Measurements from ENCODE around the gene GJD3. TPM values are rescaled to one million over a fixed set of nuclear protein-coding genes. Genes with fewer than 3 reads are reported as not detected.

Gene GJD3
- total RNA-seq, 1 donor from 2014 or later = 1.2 TPM

DNA sequence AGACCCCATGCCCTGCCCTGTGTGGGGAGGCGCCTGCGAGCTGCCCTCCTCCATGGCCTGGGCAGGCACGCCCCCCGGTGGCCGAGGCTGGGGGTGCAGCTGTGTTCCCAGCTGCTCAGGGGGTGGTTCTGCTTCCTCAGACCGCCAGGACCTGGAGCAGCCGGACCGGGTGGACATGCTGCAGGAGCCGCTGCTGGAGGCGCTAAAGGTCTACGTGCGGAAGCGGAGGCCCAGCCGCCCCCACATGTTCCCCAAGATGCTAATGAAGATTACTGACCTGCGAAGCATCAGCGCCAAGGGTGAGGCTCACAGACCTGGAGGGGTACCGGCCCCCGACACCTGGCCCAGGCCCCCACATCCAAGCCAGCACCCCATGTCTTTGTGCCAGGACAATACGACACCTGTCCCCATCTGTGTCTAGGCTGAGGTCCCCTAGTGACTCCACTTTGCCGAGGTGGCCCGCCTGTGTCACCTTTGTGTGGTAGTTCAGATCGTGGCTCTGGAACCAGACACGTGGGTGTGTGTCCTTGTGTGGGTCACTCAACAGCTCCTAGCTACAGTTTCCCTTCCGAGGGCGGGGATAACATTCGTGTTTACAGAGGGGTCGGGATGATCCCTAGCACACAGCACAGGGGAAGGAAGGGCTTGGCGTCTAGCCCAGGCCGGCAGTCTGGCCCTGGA is 9.3 kb downstream of the GJD3 start:
- intact Hi-C loops (cut with micrococcal nuclease) = no loop called here
- peak; percentile 70 for ATAC-seq
- DNase-seq = peak; percentile 89

DNA sequence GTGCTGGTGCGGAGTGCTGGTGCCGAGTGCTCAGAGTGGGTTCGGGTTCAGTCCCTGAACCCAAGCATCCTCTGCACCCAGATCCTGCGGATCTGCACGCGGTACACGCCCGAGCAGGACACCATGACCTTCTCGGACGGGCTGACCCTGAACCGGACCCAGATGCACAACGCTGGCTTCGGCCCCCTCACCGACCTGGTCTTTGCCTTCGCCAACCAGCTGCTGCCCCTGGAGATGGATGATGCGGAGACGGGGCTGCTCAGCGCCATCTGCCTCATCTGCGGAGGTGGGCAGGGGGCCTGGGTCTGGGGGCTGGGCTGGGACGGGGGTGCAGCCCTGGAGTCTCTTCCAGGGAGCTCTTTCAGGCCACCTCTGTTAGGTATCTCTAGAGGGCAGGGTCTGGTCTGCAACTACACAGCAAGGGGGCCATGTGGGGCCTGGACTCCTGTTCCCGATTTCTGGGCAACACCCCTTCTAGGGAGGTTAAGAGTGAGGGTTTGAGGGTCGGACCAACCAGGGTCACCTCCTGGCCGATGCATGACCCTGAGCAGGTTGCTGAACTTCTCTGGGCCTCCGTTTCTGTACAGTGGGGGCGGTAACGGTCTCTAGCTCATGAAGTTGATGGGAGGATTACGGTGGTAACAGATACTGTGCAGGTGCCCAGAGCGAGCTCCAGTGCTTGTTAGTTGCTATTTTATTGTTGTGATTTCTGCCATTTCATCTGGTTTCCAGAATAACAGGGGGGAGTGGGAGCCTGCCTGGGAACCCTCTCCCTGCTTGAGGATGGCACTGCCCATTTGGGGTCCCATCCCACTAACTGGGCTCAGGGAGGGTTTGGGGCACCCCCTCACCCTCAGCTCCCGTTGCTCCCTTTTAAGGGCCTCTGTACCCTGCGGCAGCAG is 10.1 kb downstream of the GJD3 start:
- ATAC-seq = no peak
- intact Hi-C loops (cut with micrococcal nuclease) = loop anchor here (5.0 kb wide), 1 partner anchor 52 kb away; no protein-coding TSS in a partner anchor
- peak; percentile 28 for DNase-seq

DNA sequence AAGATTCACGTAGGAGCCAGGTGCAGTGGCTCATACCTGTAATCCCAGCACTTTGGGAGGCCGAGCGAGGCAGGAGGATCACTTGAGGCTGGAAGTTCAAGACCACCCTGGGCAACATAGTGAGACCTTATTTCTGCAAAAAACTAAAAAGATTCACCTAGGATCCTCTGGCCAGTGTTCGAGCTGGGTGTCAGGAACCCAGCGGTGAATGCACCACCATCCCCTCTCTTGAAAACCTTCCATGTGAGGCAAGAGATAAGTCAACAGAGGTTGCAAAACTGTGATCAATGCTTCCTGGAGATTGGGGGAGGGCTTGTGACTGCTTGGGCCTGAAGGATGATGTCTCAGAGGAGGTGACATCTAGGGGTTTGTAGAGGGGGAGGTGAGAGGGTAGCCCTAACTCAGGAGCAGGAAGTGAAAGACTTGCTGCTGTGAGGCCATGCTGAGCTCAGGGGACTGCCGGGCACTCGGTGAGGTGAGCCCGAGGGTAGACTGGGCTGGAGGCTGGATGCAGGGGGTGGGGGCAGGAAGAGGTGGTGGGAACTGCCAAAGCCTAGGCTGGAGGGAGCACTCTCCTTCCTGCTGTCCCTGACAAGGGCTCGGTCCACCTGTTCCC is 11.7 kb downstream of the GJD3 start:
- ATAC-seq = no peak
- peak; percentile 10 for DNase-seq
- intact Hi-C loops (cut with micrococcal nuclease) = loop anchor here (5.0 kb wide), 1 partner anchor 51 kb away; no protein-coding TSS in a partner anchor

DNA sequence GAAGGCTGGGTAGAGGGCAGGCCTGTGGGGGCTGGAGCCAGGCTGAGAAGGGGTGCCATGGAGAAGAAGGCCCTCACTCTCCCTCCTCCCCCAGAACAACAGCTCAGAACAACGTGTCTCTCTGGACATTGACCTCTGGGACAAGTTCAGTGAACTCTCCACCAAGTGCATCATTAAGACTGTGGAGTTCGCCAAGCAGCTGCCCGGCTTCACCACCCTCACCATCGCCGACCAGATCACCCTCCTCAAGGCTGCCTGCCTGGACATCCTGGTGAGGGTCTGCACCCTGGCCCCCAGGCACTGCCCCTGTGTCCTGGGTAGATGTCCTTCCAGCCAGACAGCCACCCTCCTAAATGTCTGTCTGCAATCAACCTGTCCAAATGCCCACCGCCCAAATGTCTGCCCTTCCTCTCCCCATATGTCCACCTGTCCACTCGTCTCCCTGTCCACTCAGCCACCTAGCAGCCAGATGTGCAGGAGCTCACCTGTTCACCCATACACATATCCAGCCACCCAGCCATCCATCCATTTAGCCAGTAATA is 12.2 kb downstream of the GJD3 start:
- intact Hi-C loops (cut with micrococcal nuclease) = loop anchor here (5.0 kb wide), 1 partner anchor 50 kb away; no protein-coding TSS in a partner anchor
- DNase-seq = peak; percentile 25
- ATAC-seq = no peak

DNA sequence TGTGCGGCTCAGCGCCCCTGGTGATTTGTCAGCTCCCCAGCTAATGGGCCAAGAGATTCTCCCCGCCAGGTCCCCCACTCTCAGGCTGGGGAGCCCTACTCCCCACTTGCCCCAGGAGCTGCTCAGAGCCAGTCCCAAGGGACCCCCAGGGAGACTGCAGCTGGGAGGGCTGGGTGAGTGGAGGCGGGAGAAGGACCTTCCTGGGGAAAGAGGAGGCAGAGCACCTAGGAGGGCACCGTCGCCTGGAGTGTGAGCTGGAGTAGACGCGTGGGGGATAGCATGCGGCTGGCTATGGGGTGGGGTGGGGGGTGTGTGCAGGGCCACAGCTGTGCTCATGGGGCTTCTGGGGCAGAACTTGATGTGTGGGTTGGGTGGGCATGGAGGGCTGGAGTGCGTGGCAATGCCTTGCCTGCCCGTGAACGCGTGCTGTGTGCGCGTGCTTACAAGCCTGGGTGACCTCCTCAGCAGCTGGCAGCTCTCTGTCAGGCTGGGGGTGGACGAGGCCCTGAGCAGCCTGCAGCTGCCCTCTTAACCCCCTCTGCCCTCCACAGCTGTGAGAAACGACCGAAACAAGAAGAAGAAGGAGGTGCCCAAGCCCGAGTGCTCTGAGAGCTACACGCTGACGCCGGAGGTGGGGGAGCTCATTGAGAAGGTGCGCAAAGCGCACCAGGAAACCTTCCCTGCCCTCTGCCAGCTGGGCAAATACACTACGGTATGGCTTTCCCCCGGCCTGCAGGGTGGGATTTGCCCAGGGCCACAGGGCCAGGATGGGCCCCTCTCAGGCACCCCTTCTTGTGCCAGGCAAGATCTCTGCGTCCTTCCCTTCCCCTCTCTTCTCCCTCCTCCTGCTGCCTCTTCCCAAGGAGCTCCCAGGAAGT is 12.9 kb downstream of the GJD3 start:
- DNase-seq (peak; percentile 30), ATAC-seq (no peak)
- intact Hi-C loops (cut with micrococcal nuclease) = loop anchor here (5.0 kb wide), 1 partner anchor 49 kb away; no protein-coding TSS in a partner anchor

DNA sequence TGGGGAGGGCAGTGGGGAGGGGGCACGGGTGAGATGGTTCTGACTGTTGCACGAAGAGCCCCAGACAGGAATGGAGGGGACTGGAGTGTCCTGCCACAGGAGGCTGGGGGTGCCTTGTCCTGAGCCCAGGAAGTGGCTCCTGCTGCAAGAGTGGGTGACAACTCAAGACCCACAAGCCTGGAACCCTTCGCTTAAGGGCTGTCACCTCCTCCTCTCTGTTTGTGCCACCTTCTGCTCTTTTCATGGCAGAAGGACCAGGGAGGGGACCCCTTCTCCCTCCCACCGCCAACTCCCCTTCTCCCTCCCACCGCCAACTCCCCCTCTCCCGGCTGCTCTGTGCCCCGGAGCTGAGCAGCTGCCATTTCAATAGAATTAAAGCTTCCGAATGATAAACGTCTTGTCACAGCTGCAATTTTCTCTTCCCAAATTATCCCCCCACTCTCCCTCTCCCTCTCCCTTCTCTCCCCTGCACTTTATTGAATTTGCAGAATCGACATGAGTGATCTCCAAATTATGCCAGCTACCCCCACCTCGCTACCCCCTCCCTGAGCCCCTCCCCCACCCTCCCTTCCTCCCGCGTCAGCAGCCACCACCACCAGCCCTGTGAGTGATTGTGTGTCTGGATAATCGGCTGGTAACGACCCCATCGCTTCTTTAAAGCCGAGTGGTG is 13.7 kb downstream of the GJD3 start:
- intact Hi-C loops (cut with micrococcal nuclease) = loop anchor here (5.0 kb wide), 1 partner anchor 49 kb away; no protein-coding TSS in a partner anchor
- ATAC-seq = no peak
- no peak for DNase-seq

DNA sequence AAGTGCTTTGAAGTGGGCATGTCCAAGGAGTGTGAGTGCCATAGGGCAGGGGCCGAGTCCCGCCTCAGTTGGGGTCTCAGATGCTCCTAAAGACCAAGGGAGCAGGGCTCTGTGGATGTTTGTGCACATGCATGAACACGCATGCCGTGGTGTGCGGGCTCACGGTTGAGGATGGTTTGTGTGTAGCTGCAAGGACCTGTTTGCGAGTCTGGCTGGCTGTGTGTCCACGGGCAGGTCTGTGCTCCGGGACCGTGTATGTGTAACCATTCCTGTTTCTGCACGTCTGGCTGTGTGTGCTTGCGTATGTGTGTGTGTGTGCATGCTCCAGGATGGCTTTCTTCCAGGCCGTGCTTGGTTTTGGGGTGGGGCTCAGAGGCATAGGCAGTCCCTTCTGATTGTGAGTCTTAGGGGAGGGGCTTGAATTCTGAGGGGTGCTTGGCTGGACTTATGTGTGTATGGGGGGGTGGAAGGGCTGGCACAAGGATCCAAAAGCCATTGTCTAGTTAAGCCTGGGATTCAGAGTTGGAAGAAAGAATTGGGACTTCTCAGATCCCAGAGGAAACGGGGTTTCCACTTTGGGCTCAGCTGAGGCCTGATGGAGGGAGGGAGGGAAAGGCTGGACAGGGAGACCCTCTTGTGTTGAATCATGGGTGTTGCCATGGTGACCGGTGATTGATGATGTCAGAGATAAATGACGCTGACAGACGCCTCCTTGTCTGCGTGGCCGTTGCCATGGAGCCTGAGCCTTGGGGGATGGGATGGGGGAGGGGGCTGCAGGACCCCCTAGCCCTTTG is 14.4 kb downstream of the GJD3 start:
- DNase-seq (peak; percentile 52), ATAC-seq (no peak)
- intact Hi-C loops (cut with micrococcal nuclease) = loop anchor here (5.0 kb wide), 1 partner anchor 48 kb away; no protein-coding TSS in a partner anchor

DNA sequence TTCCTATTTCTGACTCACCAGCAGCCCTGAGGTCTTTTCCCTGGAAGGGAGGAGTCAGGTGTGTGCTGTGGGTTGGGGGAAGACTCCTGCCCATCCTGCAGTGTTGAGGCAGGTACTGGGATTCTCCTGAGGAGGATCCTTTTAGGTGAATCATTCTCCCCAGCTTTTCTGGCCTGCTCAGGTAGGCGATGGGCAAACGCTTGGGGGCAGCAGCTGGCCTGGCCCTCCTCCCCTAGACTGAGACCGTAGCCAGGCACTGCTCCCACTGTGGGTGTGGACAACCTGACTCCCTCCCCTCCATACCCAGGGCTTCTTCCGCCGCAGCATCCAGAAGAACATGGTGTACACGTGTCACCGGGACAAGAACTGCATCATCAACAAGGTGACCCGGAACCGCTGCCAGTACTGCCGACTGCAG is 15.1 kb downstream of the GJD3 start:
- peak; percentile 44 for ATAC-seq
- intact Hi-C loops (cut with micrococcal nuclease) = no loop called here

DNA sequence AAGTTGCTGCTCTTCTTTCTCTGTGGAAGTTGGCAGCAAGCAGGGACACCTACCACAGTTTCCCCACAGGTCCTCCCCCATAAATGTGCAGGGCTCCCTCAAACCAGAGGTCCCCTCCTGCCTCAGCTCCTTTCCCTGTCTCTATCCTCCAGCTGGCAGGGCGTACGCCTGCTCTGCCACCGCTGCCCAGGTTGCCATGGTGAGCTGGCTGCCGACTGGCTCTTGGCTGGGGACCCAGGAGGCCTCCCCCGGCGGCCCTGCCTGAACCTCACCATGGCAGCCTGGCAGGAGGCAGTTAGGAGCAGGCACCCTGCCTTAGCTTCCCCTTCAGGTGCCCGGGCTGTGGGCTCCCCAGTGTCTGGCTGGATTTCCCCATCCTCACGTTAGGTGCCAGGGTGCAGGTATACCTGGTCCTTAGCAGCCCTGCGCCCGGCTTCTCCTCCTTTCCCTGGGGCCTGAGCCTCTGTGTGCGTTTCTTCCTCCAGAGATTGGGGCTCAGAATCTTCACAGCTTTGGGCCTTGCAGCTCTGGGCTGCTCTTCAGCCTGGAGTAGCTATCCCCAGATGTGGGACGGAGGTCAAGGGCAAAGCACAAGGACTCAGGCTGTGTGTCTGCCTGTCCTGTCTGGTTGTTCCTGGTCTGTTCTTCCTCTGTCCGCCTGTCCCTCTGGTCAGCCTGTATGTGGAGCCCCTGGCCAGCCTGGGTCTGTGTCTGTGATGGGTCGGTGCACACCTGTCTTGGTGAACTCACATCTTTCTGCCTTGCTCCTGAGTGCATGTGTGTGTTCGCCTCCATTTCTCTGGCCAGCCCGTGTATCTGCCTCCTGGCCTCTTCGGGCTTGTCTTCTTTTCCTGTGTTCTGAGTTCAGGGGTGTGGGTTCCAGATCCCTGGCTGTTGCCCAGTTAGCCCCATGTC is 15.7 kb downstream of the GJD3 start:
- intact Hi-C loops (cut with micrococcal nuclease) = no loop called here

More for the DNA sequence above, 15.1 kb downstream of the GJD3 start:
- DNase-seq = peak; percentile 66

DNA sequence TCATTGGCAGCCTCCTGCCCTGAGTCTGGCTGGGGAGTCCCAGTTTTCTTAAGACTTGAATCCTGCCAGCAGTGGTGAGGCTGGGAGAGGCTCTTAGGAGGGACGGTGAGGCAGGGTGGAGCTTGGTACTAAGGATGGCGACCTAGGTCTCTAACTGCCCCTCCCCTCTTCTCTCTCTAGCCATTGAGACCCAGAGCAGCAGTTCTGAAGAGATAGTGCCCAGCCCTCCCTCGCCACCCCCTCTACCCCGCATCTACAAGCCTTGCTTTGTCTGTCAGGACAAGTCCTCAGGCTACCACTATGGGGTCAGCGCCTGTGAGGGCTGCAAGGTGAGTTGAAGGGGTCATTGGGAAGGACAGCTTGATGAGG is 16.4 kb downstream of the GJD3 start:
- intact Hi-C loops (cut with micrococcal nuclease) = no loop called here
- no peak for ATAC-seq
- DNase-seq = peak; percentile 34

More for the DNA sequence above, 15.7 kb downstream of the GJD3 start:
- peak; percentile 69 for ATAC-seq
- peak; percentile 89 for DNase-seq

DNA sequence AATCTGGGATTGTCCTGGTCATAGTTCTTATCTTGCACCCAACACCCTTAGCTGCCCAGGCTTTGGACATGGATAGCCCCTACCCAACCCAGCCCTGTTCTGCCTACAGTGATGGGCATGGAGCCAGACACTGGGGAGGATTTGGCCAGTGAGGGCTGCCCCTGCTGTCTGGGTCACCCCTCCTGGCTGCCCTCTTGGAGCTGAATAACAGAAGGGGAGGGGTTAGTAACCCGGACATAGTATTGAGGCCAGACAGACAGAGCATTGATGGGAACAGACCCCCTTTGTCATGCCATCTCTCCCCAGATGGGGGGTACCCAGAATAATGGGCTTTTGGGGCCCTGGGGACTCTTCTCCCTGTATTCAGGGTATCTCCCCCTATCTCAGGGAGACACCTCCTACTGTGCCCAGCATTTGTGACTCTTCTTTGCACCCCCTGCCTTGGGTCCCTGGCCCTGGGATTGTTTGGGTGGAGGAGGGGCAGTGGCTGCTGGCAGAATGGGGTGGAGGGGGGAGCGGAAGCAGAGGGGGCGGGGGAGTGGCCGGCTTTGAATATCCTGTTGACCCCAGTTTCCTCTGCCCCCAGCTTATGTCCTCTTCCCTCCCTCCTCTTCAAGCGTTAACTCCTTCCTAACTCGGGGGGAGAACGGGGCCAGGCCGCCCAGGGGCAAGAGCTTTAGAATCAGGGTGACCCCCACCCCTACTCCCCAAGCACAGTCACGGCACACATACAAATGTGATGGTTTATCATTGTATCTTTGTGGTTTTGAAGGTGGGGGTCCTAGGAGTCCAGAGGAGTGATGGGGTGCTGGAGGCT is 17.0 kb downstream of the GJD3 start:
- DNase-seq (peak; percentile 52), ATAC-seq (no peak)
- intact Hi-C loops (cut with micrococcal nuclease) = no loop called here

DNA sequence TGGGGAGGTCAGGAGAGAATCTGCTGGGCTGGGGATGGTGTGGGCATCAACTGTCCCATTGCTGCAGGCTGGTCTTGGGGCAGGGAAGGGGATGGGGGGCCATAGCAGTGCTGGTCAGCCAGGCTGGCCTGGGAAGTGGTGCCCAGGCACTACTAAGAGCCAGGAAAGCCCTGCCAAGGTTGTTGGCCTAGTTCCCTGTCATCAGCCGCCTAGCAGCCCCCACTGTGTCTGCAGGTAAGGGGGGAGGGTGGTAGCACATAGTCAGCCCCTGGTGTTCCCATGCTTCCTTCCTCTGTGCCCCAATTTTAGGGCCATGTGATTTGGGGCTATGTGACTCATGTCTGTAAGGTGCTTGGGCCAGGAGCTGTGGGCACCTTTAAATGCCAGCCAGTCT is 17.8 kb downstream of the GJD3 start:
- intact Hi-C loops (cut with micrococcal nuclease) = no loop called here
- ATAC-seq (no peak), DNase-seq (no peak)

DNA sequence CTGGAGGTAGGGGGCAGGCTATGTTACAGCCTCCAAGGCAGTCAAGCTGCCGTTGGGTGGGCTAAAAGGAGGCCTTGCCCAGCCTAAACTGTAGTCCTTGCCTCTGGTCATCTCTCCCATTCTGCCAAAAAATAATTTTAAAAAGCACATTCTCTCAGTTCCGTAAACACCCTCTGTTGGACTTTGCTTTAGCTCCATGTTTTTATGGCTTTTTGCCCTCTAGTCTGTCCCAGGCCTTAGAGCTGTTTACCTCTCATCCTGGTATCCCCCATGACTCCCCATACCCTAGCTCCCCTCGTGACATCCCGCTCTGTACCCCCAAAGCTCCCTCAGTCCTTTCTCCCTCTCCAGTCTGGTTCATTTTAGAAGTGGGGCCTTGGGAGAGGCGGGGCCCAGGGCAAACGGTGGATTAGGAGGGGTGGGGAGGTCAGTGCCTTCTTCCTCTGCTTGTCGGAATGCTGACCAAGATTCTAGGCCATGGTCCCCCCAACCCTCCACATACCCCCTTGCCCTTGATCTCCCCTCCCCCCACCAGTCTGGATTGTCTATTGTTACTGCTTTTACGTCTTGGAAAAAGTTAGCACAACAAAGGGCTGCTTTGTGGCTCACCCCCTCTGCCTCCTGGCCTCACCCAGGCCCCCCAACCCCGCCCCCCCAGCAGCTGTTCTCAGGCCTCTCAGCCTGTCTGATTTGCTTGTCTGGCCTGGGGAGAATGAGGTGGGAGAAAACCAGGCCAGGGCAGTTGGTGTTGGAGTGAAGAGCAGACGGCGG is 18.4 kb downstream of the GJD3 start:
- intact Hi-C loops (cut with micrococcal nuclease) = no loop called here
- no peak for DNase-seq
- ATAC-seq = no peak

DNA sequence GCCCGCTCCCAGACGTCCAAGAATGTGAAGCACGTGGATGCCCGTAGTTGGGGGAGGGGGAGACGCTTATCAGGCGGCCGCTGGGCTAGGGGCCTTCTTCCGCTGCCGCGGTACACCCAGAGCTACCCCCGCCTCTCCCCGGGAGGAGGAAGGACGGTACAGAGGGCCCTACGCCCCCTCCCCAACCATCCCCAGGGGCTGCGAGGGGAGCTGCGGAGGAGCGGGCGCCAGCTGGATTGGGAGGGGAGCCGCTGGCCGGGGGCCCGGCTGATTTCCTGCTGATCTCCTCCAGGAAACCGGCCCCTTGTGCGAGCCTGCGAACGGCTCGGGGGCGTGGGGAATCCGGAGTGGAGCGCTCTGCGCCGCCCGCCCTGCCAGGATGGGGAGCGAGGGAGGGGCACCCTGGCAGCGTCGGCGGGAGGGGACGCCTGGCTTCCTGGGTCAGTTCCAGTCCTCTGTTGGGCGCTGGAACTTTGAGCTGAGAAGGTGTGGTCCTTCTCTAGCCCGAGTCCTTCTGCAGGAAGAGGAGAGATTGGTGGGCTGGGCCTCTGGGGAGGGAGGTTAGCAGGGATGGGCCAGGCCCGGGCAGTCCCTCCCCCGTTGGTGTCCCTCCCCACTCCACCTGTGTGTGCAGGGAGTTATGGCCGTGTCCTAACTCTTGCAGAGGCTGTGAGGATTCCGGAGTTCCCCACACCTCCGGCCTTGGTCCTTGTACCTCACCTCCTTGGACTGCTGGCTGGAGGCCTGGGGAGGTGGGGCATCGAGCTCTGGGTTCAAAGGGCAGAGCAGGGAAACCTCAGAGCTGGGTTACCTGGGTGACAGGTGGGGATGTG is 19.2 kb downstream of the GJD3 start:
- DNase-seq (peak; percentile 86), ATAC-seq (peak; percentile 16)
- intact Hi-C loops (cut with micrococcal nuclease) = no loop called here
